Neural progenitor cell (in vitro differentiated cells): ENCODE data around the gene KMT2E. TPM values are rescaled to one million over a fixed set of nuclear protein-coding genes. Genes with fewer than 3 reads are reported as not detected.

ENCODE experiments used
- DNase-seq: peaks from one replicate; pipeline ENCODE4 v3.0.0-alpha.2; 2016; ENCODE audit warnings: low spot score
- H2AFZ ChIP-seq: fragments of 200-600 bp; sonication (generic); replicated peaks from 2 replicates; pipeline ENCODE4 v1.6.1; 2016; ENCODE audit warnings: antibody characterized with exemption
- H3F3A ChIP-seq: fragments of 200-600 bp; sonication (generic); 2 replicates; pipeline ENCODE4 v1.6.1; 2016; ENCODE audit warnings: antibody characterized with exemption, low read depth
- H3K27ac ChIP-seq: fragments of 200-600 bp; sonication (generic); 2 replicates; pipeline ENCODE4 v1.5.1; 2016; ENCODE audit warnings: mild to moderate bottlenecking
- H3K27me3 ChIP-seq: fragments of 200-600 bp; sonication (generic); 2 replicates; pipeline ENCODE4 v1.6.1; 2016; ENCODE audit warnings: mild to moderate bottlenecking, moderate library complexity
- H3K36me3 ChIP-seq: fragments of 200-600 bp; sonication (generic); 2 replicates; pipeline ENCODE4 v1.5.1; 2016
- H3K4me1 ChIP-seq: fragments of 200-600 bp; sonication (generic); 2 replicates; pipeline ENCODE4 v1.6.1; 2016; ENCODE audit warnings: mixed run types
- H3K4me2 ChIP-seq: fragments of 200-600 bp; sonication (generic); 2 replicates; pipeline ENCODE4 v1.6.1; 2016
- H3K4me3 ChIP-seq: fragments of 200-600 bp; sonication (generic); 2 replicates; pipeline ENCODE4 v1.5.1; 2016
- H3K79me2 ChIP-seq: fragments of 200-600 bp; sonication (generic); 2 replicates; pipeline ENCODE4 v1.6.1; 2016; ENCODE audit warnings: low read depth
- H3K9ac ChIP-seq: fragments of 200-600 bp; sonication (generic); 2 replicates; pipeline ENCODE4 v1.6.1; 2016
- H3K9me3 ChIP-seq: fragments of 200-600 bp; sonication (generic); 2 replicates; pipeline ENCODE4 v1.5.1; 2016; ENCODE audit warnings: low read depth
- H4K20me1 ChIP-seq: fragments of 200-600 bp; sonication (generic); 2 replicates; pipeline ENCODE4 v1.6.1; 2016; ENCODE audit warnings: low read depth
- H3K27ac Mint-ChIP-seq: 3 replicates; pipeline ENCODE4 v1.8.0; 2021; ENCODE audit warnings: mixed read lengths
- H3K27me3 Mint-ChIP-seq: 2 replicates; pipeline ENCODE4 v1.8.0; 2022; ENCODE audit warnings: low read depth, mild to moderate bottlenecking, inconsistent platforms, moderate library complexity, mixed read lengths; ENCODE audit not compliant: insufficient read depth
- H3K36me3 Mint-ChIP-seq: 3 replicates; pipeline ENCODE4 v1.8.0; 2021; ENCODE audit warnings: mixed read lengths
- H3K4me1 Mint-ChIP-seq: 3 replicates; pipeline ENCODE4 v1.8.0; 2021; ENCODE audit warnings: mixed read lengths
- H3K4me3 Mint-ChIP-seq: 3 replicates; pipeline ENCODE4 v1.8.0; 2021; ENCODE audit warnings: mild to moderate bottlenecking, moderate library complexity, mixed read lengths
- H3K9me3 Mint-ChIP-seq: 3 replicates; pipeline ENCODE4 v1.8.0; 2020; ENCODE audit warnings: mixed read lengths
- EZH2 ChIP-seq: fragments of 200-600 bp; sonication (generic); IDR thresholded peaks from 2 replicates; pipeline ENCODE4 v1.6.1; 2017; ENCODE audit warnings: antibody characterized with exemption, mild to moderate bottlenecking, moderate library complexity
- EZH2phosphoT487 ChIP-seq: fragments of 200-600 bp; sonication (generic); IDR thresholded peaks from 2 replicates; pipeline ENCODE4 v1.6.1; 2017; ENCODE audit warnings: antibody characterized with exemption
- total RNA-seq: library from RNA; depleted of rRNA; stranded (reverse); fragments of >200 nt; gene quantifications from 2 replicates; pipeline ENCODE4 v1.2.3, GENCODE V29; 2015; ENCODE audit warnings: low replicate concordance
- TF ChIP-seq, protein P1 (sequence below): fragments of 200-600 bp; sonication (generic); IDR thresholded peaks from 2 replicates; pipeline ENCODE4 v1.5.1; 2017; ENCODE audit warnings: antibody characterized with exemption, mild to moderate bottlenecking

KMT2E gene
- total RNA-seq, 1 donor from 2014 or later, result 124 TPM

DNA sequence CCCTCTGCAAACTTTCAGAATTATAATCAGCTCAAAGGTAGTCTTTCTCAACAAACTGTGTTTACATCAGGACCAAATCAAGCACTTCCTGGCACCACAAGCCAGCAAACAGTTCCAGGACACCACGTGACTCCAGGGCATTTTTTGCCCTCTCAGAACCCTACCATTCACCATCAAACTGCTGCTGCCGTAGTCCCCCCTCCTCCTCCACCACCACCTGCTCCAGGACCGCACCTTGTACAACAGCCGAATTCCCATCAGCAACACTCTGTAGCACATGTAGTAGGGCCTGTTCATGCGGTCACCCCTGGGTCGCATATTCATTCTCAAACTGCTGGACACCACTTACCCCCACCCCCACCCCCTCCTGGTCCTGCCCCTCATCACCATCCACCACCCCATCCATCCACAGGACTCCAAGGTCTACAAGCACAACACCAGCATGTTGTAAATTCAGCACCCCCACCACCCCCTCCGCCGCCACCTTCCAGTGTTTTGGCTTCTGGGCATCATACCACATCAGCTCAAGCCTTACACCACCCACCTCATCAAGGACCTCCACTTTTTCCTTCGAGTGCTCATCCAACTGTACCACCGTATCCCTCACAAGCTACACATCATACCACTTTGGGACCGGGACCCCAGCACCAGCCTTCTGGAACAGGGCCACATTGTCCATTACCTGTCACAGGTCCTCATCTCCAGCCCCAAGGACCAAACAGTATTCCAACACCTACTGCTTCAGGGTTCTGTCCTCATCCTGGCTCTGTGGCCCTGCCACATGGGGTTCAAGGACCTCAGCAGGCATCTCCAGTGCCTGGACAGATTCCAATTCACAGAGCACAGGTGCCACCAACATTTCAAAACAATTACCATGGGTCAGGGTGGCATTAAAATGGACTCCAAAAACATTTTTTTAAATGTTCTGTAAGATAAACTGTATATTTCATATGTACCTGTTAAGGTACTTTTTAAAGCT, 98.7 kb downstream of the KMT2E start:
- Histone ChIP-seq H4K20me1 (peaks cover 47% of the 10 kb centered on the region), H3K9me3 (no peaks in the 10 kb centered on the region), H3K79me2 (no peaks in the 10 kb centered on the region), H3K4me1 (peaks cover 14% of the 10 kb centered on the region), H3F3A (peaks cover 62% of the 10 kb centered on the region), H3K9ac (no peak overlapping the region), H3K4me2 (no peak overlapping the region), H3K4me3 (no peak overlapping the region), H3K27ac (no peak overlapping the region), H2AFZ (no peak overlapping the region), H3K36me3 (peaks cover 34% of the 10 kb centered on the region), H3K27me3 (no peaks in the 10 kb centered on the region)
- no peaks in the 10 kb centered on the region for H3K9me3 Mint-ChIP-seq
- no peak for DNase-seq
- TF ChIP-seq EZH2, result no peak
- no peak for TF ChIP-seq EZH2phosphoT487
- TF ChIP-seq, protein P1, sequence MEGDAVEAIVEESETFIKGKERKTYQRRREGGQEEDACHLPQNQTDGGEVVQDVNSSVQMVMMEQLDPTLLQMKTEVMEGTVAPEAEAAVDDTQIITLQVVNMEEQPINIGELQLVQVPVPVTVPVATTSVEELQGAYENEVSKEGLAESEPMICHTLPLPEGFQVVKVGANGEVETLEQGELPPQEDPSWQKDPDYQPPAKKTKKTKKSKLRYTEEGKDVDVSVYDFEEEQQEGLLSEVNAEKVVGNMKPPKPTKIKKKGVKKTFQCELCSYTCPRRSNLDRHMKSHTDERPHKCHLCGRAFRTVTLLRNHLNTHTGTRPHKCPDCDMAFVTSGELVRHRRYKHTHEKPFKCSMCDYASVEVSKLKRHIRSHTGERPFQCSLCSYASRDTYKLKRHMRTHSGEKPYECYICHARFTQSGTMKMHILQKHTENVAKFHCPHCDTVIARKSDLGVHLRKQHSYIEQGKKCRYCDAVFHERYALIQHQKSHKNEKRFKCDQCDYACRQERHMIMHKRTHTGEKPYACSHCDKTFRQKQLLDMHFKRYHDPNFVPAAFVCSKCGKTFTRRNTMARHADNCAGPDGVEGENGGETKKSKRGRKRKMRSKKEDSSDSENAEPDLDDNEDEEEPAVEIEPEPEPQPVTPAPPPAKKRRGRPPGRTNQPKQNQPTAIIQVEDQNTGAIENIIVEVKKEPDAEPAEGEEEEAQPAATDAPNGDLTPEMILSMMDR, result no peak
- H3K4me1 Mint-ChIP-seq, result peaks cover 13% of the 10 kb centered on the region
- no peak overlapping the region for H3K27ac Mint-ChIP-seq
- peaks cover 48% of the 10 kb centered on the region for H3K36me3 Mint-ChIP-seq
- H3K27me3 Mint-ChIP-seq, result peaks cover 5% of the 10 kb centered on the region
- H3K4me3 Mint-ChIP-seq, result no peak overlapping the region

GRCh38 chr7:105118612-105119600, 104.9 kb downstream of the KMT2E start:
- peak; percentile 61 for DNase-seq
- H3K27ac ChIP-seq, result no peak overlapping the region
- peaks cover 2% of the 10 kb centered on the region for H3K27me3 Mint-ChIP-seq
- H3K4me3 Mint-ChIP-seq, result peak overlapping the region; percentile 43
- H3K9ac ChIP-seq, result peak overlapping the region; percentile 10
- H3K4me1 Mint-ChIP-seq, result peaks cover 64% of the 10 kb centered on the region
- TF ChIP-seq EZH2 (no peak), EZH2phosphoT487 (no peak)
- TF ChIP-seq, protein P1, result no peak
- H3K9me3 Mint-ChIP-seq, result no peaks in the 10 kb centered on the region
- H3K27ac Mint-ChIP-seq, result peak overlapping the region; percentile 46
- no peak overlapping the region for H3K4me3 ChIP-seq
- H3K79me2 ChIP-seq, result no peaks in the 10 kb centered on the region
- H2AFZ ChIP-seq, result no peak overlapping the region
- H3K36me3 Mint-ChIP-seq, result peaks cover 15% of the 10 kb centered on the region
- H3K4me2 ChIP-seq, result peak overlapping the region; percentile 66
- peaks cover 44% of the 10 kb centered on the region for H3K4me1 ChIP-seq
- H3F3A ChIP-seq, result peaks cover 41% of the 10 kb centered on the region
- no peaks in the 10 kb centered on the region for H3K9me3 ChIP-seq
- no peaks in the 10 kb centered on the region for H3K27me3 ChIP-seq
- peaks cover 12% of the 10 kb centered on the region for H3K36me3 ChIP-seq
- peaks cover 69% of the 10 kb centered on the region for H4K20me1 ChIP-seq

DNA sequence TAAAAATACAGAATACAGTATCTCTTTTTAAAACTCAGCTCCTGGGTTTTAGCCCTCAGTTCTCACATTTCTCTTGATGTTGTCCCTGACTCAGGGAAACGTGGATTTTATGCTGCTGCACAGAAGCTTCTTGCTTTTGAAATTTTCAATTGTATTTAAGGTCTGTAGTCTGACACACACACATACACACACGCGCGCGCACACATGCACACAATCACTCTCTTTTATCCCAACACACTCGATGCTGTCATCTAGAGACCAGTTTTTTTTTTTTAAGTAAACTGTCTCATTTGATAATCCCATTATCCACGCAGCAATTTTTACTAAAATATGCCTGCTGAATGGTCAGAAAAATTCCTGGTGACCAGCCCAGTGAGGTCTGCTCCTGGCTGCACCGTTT, 108.6 kb downstream of the KMT2E start:
- no peak for DNase-seq
- H4K20me1 ChIP-seq, result peaks cover 70% of the 10 kb centered on the region
- no peaks in the 10 kb centered on the region for H3K79me2 ChIP-seq
- H3K36me3 ChIP-seq, result no peaks in the 10 kb centered on the region
- H3K27ac ChIP-seq, result no peak overlapping the region
- no peak overlapping the region for H3K4me3 ChIP-seq
- no peak overlapping the region for H2AFZ ChIP-seq
- TF ChIP-seq EZH2, result no peak
- TF ChIP-seq EZH2phosphoT487, result no peak
- TF ChIP-seq, protein P1, result no peak
- no peaks in the 10 kb centered on the region for H3K9me3 Mint-ChIP-seq
- H3K4me1 ChIP-seq, result peaks cover 36% of the 10 kb centered on the region
- no peaks in the 10 kb centered on the region for H3K27me3 ChIP-seq
- no peak overlapping the region for H3K9ac ChIP-seq
- H3K9me3 ChIP-seq, result no peaks in the 10 kb centered on the region
- H3K27ac Mint-ChIP-seq, result no peak overlapping the region
- H3K36me3 Mint-ChIP-seq, result peaks cover 15% of the 10 kb centered on the region
- H3F3A ChIP-seq, result peaks cover 32% of the 10 kb centered on the region
- H3K4me1 Mint-ChIP-seq, result peaks cover 76% of the 10 kb centered on the region
- H3K27me3 Mint-ChIP-seq, result peaks cover 4% of the 10 kb centered on the region
- H3K4me2 ChIP-seq, result no peak overlapping the region
- no peak overlapping the region for H3K4me3 Mint-ChIP-seq
